Activated T-cell treated with anti-CD3 and anti-CD28 coated beads for 1 hour (primary cell): Measurements from ENCODE around the gene WWC2.

ENCODE experiments used
- DNase-seq: peaks from one replicate; pipeline ENCODE4 v3.0.0-alpha.2; 2020; ENCODE audit warnings: low read depth

The WWC2 gene

GRCh38 chr4:183329954-183330742, 231.1 kb downstream of the WWC2 start:
- DNase-seq, result no peak

GRCh38 chr4:183330841-183331240, 231.8 kb downstream of the WWC2 start:
- DNase-seq, result no peak

- DNase-seq, result no peak
These were observed 233.4 kb downstream of the WWC2 start for GRCh38 chr4:183332447-183332846.

- DNase-seq, result no peak
These were observed 234.1 kb downstream of the WWC2 start for GRCh38 chr4:183333202-183333601.

GRCh38 chr4:183333983-183334382, 234.9 kb downstream of the WWC2 start:
- no peak for DNase-seq

GRCh38 chr4:183335369-183335940, 236.4 kb downstream of the WWC2 start:
- DNase-seq, result no peak

- DNase-seq, result no peak
These were observed 238.3 kb downstream of the WWC2 start for GRCh38 chr4:183337349-183337748.

- DNase-seq, result no peak
These were observed 238.8 kb downstream of the WWC2 start for GRCh38 chr4:183337833-183338232.

- no peak for DNase-seq
These were observed 243.8 kb downstream of the WWC2 start for GRCh38 chr4:183342541-183343533.

- no peak for DNase-seq
These were observed 244.7 kb downstream of the WWC2 start for GRCh38 chr4:183343730-183344129.

GRCh38 chr4:183344523-183345255, 245.6 kb downstream of the WWC2 start:
- DNase-seq, result no peak

- DNase-seq, result no peak
These were observed 246.2 kb downstream of the WWC2 start for GRCh38 chr4:183345261-183345660.

GRCh38 chr4:183347146-183347545, 248.1 kb downstream of the WWC2 start:
- no peak for DNase-seq

GRCh38 chr4:183347566-183347965, 248.5 kb downstream of the WWC2 start:
- no peak for DNase-seq

GRCh38 chr4:183348136-183348535, 249.1 kb downstream of the WWC2 start:
- no peak for DNase-seq

- no peak for DNase-seq
These were observed 249.9 kb downstream of the WWC2 start for GRCh38 chr4:183348706-183349659.

- DNase-seq, result no peak
These were observed 250.6 kb downstream of the WWC2 start for GRCh38 chr4:183349673-183350072.

GRCh38 chr4:183350317-183351071, 251.4 kb downstream of the WWC2 start:
- DNase-seq, result no peak

- DNase-seq, result no peak
These were observed 253.5 kb downstream of the WWC2 start for GRCh38 chr4:183352546-183352945.

GRCh38 chr4:183353557-183353956, 254.5 kb downstream of the WWC2 start:
- no peak for DNase-seq
